Natural killer cell (primary cell): ENCODE results near the gene ITIH2. TPM values are rescaled to one million over a fixed set of nuclear protein-coding genes. Genes with fewer than 3 reads are reported as not detected.
"Not testable (repeated sequence)": the region's sequence is repeated elsewhere in the genome, so short reads cannot be mapped to it uniquely, and the experiment has no call there.

Experiments
- ATAC-seq, 3 donors: fragments of 150-1000 bp in 2 of 3; fragments of 200-7000 bp in 1 of 3; cut with Tn5 transposase; 1 replicate in 1 of 3; 2 replicates in 2 of 3; pipeline ENCODE4 v1.10.0; 2021; ENCODE audit warnings: mild to moderate bottlenecking in 2 of 3, moderate library complexity in 2 of 3
- DNase-seq, 2 donors: peaks; one replicate each; pipeline versions ENCODE4 v3.0.0 to v3.0.0-alpha.2; 2013 to 2021; ENCODE audit warnings: mixed read lengths in 1 of 2
- H3K27ac ChIP-seq: one replicate; pipeline ENCODE4 v1.5.1; 2013; ENCODE audit warnings: mild to moderate bottlenecking, low read length
- H3K27me3 ChIP-seq: one replicate; pipeline ENCODE4 v1.6.1; 2013; ENCODE audit warnings: low read length; ENCODE audit not compliant: control insufficient read depth, insufficient read depth
- H3K36me3 ChIP-seq: one replicate; pipeline ENCODE4 v1.6.1; 2013; ENCODE audit warnings: low read length; ENCODE audit not compliant: control insufficient read depth, insufficient read depth
- H3K4me1 ChIP-seq: one replicate; pipeline ENCODE4 v1.6.1; 2013; ENCODE audit warnings: low read length; ENCODE audit not compliant: control insufficient read depth, insufficient read depth
- H3K4me3 ChIP-seq: one replicate; pipeline ENCODE4 v1.5.1; 2013; ENCODE audit warnings: low read length
- H3K9me3 ChIP-seq: one replicate; pipeline ENCODE4 v1.6.1; 2013; ENCODE audit warnings: low read length; ENCODE audit not compliant: control insufficient read depth, insufficient read depth
- H3K27ac Mint-ChIP-seq, 2 donors: one replicate each; pipeline ENCODE4 v1.8.0; 2022; ENCODE audit warnings: mild to moderate bottlenecking in 2 of 2, mixed read lengths in 2 of 2, moderate library complexity in 1 of 2
- H3K27me3 Mint-ChIP-seq, 2 donors: one replicate each; pipeline ENCODE4 v1.8.0; 2022; ENCODE audit warnings: low read depth in 2 of 2, mixed read lengths in 2 of 2
- H3K36me3 Mint-ChIP-seq: one replicate; pipeline ENCODE4 v1.8.0; 2022; ENCODE audit warnings: mixed read lengths
- H3K4me1 Mint-ChIP-seq, 2 donors: one replicate each; pipeline ENCODE4 v1.8.0; 2022; ENCODE audit warnings: mixed read lengths in 2 of 2
- H3K4me3 Mint-ChIP-seq: one replicate; pipeline ENCODE4 v1.8.0; 2022; ENCODE audit warnings: mild to moderate bottlenecking, moderate library complexity, mixed read lengths
- H3K9me3 Mint-ChIP-seq, 2 donors: one replicate each; pipeline ENCODE4 v1.8.0; 2022; ENCODE audit warnings: mixed read lengths in 2 of 2
- WGBS: methylation state at CpG from one replicate; pipeline ENCODE4 v1.1.7; 2013; ENCODE audit warnings: missing lambda C conversion rate; ENCODE audit not compliant: insufficient coverage; 5-methylcytosine and 5-hydroxymethylcytosine counted together
- intact Hi-C: fragments of 100-400 bp; cut with micrococcal nuclease; formaldehyde crosslinking; loops from one replicate; pipeline ENCODE4 v1.14.2; 2022
- total RNA-seq, 4 donors: library from RNA; stranded (reverse); fragments of 120-200 nt in 1 of 4; gene quantifications; one replicate each; pipeline versions ENCODE4 v1.2.3 to v1.2.4, GENCODE V29; 2013 to 2022
- TF ChIP-seq, protein P1 (sequence below): fragments of 200-600 bp; IDR thresholded peaks from one replicate; pipeline ENCODE4 v1.8.0; 2022; ENCODE audit warnings: antibody characterized with exemption

Gene ITIH2
- total RNA-seq, 3 donors from 2014 or later (not counting 1 experiment from before 2014, with no cell fraction given): not detected

DNA sequence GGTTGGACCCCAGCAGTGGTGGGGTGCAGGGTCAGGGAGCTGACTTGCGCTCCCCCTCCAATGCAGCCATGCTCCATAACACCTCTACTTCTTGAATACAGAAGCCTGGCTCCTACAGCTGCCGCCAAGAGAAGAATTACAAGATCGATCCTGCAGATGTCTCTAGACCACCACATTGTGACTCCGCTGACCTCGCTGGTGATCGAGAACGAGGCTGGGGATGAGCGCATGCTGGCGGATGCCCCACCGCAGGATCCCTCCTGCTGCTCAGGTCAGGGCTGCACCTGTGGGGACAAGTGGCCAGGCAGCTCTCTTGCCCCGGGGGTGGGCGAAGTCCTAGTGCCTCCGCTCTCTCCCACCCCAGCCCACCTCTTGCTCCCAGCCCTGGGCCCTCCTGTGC lies 31.7 kb downstream of the ITIH2 start:
- Mint-ChIP-seq H3K4me3 (no peak overlapping the region), H3K27me3 (peaks cover 5 to 8% of the 10 kb centered on the region in 2 donors), H3K4me1 (no peaks in the 10 kb centered on the region), H3K9me3 (no peaks in the 10 kb centered on the region), H3K27ac (no peak overlapping the region), H3K36me3 (no peaks in the 10 kb centered on the region)
- no peak overlapping the region for H3K4me3 ChIP-seq
- TF ChIP-seq, protein P1, sequence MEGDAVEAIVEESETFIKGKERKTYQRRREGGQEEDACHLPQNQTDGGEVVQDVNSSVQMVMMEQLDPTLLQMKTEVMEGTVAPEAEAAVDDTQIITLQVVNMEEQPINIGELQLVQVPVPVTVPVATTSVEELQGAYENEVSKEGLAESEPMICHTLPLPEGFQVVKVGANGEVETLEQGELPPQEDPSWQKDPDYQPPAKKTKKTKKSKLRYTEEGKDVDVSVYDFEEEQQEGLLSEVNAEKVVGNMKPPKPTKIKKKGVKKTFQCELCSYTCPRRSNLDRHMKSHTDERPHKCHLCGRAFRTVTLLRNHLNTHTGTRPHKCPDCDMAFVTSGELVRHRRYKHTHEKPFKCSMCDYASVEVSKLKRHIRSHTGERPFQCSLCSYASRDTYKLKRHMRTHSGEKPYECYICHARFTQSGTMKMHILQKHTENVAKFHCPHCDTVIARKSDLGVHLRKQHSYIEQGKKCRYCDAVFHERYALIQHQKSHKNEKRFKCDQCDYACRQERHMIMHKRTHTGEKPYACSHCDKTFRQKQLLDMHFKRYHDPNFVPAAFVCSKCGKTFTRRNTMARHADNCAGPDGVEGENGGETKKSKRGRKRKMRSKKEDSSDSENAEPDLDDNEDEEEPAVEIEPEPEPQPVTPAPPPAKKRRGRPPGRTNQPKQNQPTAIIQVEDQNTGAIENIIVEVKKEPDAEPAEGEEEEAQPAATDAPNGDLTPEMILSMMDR: no peak
- intact Hi-C loops: no loop called here
- no peaks in the 10 kb centered on the region for H3K36me3 ChIP-seq
- H3K27ac ChIP-seq: no peak overlapping the region
- no peaks in the 10 kb centered on the region for H3K4me1 ChIP-seq
- WGBS: 95% methylated on average over 12 of the region's 13 CpGs
- ATAC-seq: no peak
- no peaks in the 10 kb centered on the region for H3K27me3 ChIP-seq
- DNase-seq: no peak
- H3K9me3 ChIP-seq: no peaks in the 10 kb centered on the region

DNA sequence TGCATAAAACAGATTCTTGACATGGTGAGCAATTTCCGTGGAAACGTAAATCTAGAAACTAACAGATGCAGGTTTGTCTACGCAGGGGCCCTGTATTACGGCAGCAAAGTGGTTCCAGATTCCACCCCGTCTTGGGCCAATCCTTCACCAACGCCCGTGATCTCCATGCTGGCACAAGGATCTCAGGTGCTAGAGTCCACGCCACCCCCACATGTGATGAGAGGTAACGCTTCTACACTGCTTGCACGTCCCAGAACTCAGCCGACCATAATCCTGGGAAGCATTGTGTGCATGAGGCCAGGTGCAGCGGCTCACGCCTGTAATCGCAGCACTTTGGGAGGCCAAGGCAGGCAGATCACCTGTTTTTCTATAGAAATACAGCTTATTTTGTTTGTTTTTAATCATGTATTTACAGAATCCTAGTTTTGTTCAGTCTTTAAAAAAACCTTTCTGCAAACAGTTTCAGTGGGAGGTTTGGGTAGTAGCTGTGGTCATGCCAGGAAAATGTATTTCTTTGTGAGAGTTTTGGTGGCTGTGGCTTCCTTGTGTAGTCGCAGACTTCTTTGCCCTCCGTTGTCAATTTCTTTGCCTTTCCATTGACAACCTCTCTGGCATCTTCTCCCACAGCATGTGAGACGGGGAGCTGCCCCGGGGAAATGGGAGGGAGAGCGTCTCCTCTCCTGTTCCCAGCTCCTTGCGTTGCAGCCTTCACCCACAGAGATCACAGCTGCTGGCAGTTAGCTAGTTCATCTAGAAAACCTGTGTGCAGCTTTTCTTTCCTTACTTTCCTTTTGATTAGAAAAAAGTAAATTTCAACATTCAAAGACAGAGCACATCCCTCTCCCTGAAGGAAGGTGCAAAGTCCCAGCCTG lies 35.7 kb downstream of the ITIH2 start:
- 92% methylated on average over 20 of the region's 20 CpGs for WGBS
- Histone ChIP-seq H3K27me3 (no peaks in the 10 kb centered on the region), H3K4me3 (no peak overlapping the region), H3K4me1 (no peaks in the 10 kb centered on the region), H3K36me3 (no peaks in the 10 kb centered on the region), H3K9me3 (no peaks in the 10 kb centered on the region), H3K27ac (no peak overlapping the region)
- ATAC-seq (no peak), DNase-seq (no peak)
- Mint-ChIP-seq H3K4me1 (no peaks in the 10 kb centered on the region), H3K9me3 (no peaks in the 10 kb centered on the region), H3K4me3 (no peak overlapping the region), H3K27me3 (peaks cover 0 to under 1% of the 10 kb centered on the region in 2 donors), H3K36me3 (no peaks in the 10 kb centered on the region), H3K27ac (no peak overlapping the region)
- TF ChIP-seq, protein P1: no peak
- intact Hi-C loops: no loop called here

DNA sequence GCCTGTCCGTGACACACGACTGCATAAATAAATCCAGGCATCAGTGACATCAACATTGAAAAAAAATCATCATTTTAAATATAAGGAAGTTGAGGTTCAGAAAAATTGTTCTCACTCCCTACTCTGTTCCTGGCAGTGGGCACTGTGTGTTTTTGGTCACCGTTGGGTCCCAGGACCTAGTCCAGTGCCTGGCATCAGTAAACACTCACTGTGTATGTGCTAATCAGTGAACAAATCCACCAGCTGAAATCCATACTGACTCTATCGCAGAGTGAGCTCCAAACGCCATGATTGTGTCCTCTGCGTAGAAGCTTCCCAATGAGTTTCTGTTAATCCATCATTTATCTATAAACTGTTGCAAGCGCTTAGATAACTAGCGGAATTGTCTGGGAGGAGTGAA lies 41.2 kb downstream of the ITIH2 start:
- no peaks in the 10 kb centered on the region for H3K36me3 ChIP-seq
- Mint-ChIP-seq H3K4me1 (no peaks in the 10 kb centered on the region), H3K36me3 (no peaks in the 10 kb centered on the region), H3K27me3 (no peaks in the 10 kb centered on the region), H3K27ac (no peak overlapping the region), H3K4me3 (no peak overlapping the region), H3K9me3 (no peaks in the 10 kb centered on the region)
- TF ChIP-seq, protein P1: no peak
- WGBS: 88% methylated on average over 8 of the region's 8 CpGs
- H3K9me3 ChIP-seq: no peaks in the 10 kb centered on the region
- intact Hi-C loops: no loop called here
- H3K4me3 ChIP-seq: no peak overlapping the region
- no peaks in the 10 kb centered on the region for H3K4me1 ChIP-seq
- no peaks in the 10 kb centered on the region for H3K27me3 ChIP-seq
- ATAC-seq: no peak
- DNase-seq: no peak
- H3K27ac ChIP-seq: no peak overlapping the region

DNA sequence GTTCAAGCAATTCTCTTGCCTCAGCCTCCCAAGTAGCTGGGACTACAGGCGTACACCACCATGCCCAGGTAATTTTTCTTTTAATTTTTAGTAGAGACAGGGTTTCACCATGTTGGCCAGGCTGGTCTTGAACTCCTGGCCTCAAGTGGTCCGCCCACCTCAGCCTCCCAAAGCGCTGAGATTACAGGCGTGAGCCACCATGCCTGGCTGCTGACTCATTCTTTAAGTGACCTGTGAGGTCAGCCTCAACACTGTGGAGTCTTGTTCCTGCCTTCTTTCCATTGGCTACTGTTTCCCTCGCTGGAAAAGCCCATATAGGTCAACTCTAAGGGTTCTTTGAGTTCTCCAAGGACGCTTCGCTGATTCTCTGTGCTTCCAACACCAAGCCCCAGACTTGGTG lies 45.5 kb downstream of the ITIH2 start:
- H3K27ac Mint-ChIP-seq, H3K27me3 ChIP-seq, H3K27me3 Mint-ChIP-seq, H3K4me3 Mint-ChIP-seq, H3K4me3 ChIP-seq, DNase-seq, H3K9me3 ChIP-seq, H3K9me3 Mint-ChIP-seq, H3K4me1 ChIP-seq, intact Hi-C loops, ATAC-seq, H3K4me1 Mint-ChIP-seq, H3K27ac ChIP-seq: not testable (repeated sequence)
- WGBS: 95% methylated on average over 7 of the region's 7 CpGs
- H3K36me3 ChIP-seq: peaks cover 17% of the 10 kb centered on the region
- H3K36me3 Mint-ChIP-seq: peaks cover 18% of the 10 kb centered on the region
